Measurements from ENCODE around the gene HSD11B1L. TPM values are rescaled to one million over a fixed set of nuclear protein-coding genes. Genes with fewer than 3 reads are reported as not detected.

Gene HSD11B1L
- total RNA-seq, 1 donor from 2014 or later = 8.4 TPM

- H3K9ac ChIP-seq (ENCODE audit: low read length) = no peak overlapping the region
- Mint-ChIP-seq H3K36me3 (ENCODE audit: low read depth, unreplicated experiment) (peaks cover 24% of the 10 kb centered on the region), H3K27ac (ENCODE audit: unreplicated experiment) (no peak overlapping the region), H3K4me1 (ENCODE audit: low read depth, unreplicated experiment) (no peaks in the 10 kb centered on the region), H3K27me3 (ENCODE audit: low read depth, unreplicated experiment) (no peaks in the 10 kb centered on the region), H3K9me3 (ENCODE audit: unreplicated experiment) (no peaks in the 10 kb centered on the region), H3K4me3 (ENCODE audit: unreplicated experiment) (no peak overlapping the region)
- H3K9me3 ChIP-seq (ENCODE audit: insufficient read depth, low read depth, low read length) = no peaks in the 10 kb centered on the region
- H3K27me3 ChIP-seq (ENCODE audit: insufficient read depth, low read length) = no peaks in the 10 kb centered on the region
- no peak overlapping the region for H3K4me3 ChIP-seq (ENCODE audit: insufficient read depth, low read depth, low read length)
- H4K20me1 ChIP-seq (ENCODE audit: insufficient read depth, low read length) = peaks cover 24% of the 10 kb centered on the region
- no peak overlapping the region for H2AFZ ChIP-seq (ENCODE audit: low read depth, low read length)
- no peak for FAIRE-seq
- no peak overlapping the region for H3K4me2 ChIP-seq (ENCODE audit: low read length)
- H3K27ac ChIP-seq (ENCODE audit: low read depth, low read length) = no peak overlapping the region
- H3K4me1 ChIP-seq (ENCODE audit: insufficient read depth, low read length) = no peaks in the 10 kb centered on the region
- peaks cover 38% of the 10 kb centered on the region for H3K36me3 ChIP-seq (ENCODE audit: insufficient read depth, low read length)
- H3K79me2 ChIP-seq (ENCODE audit: insufficient read depth, low read length) = peaks cover 4% of the 10 kb centered on the region
- TF ChIP-seq CTCF (IDR thresholded peaks at IDR 0.05; ENCODE audit: insufficient read depth, low read depth, low read length) (no peak), EZH2 (IDR thresholded peaks at IDR 0.05; ENCODE audit: insufficient read depth, low read length) (no peak)
- no peak for DNase-seq (ENCODE audit: low read depth)
These were observed 27.0 kb downstream of the HSD11B1L start for GRCh38 chr19:5707576-5708575.

GRCh38 chr19:5711025-5711424 lies 30.2 kb downstream of the HSD11B1L start:
- no peak for FAIRE-seq
- H2AFZ ChIP-seq (ENCODE audit: low read depth, low read length) = no peak overlapping the region
- peaks cover 37% of the 10 kb centered on the region for H3K36me3 ChIP-seq (ENCODE audit: insufficient read depth, low read length)
- Mint-ChIP-seq H3K36me3 (ENCODE audit: low read depth, unreplicated experiment) (peaks cover 24% of the 10 kb centered on the region), H3K27ac (ENCODE audit: unreplicated experiment) (no peak overlapping the region), H3K4me3 (ENCODE audit: unreplicated experiment) (no peak overlapping the region), H3K4me1 (ENCODE audit: low read depth, unreplicated experiment) (peaks cover 7% of the 10 kb centered on the region), H3K27me3 (ENCODE audit: low read depth, unreplicated experiment) (no peaks in the 10 kb centered on the region), H3K9me3 (ENCODE audit: unreplicated experiment) (no peaks in the 10 kb centered on the region)
- no peak for DNase-seq (ENCODE audit: low read depth)
- no peak overlapping the region for H3K27ac ChIP-seq (ENCODE audit: low read depth, low read length)
- no peak overlapping the region for H3K9ac ChIP-seq (ENCODE audit: low read length)
- H3K4me2 ChIP-seq (ENCODE audit: low read length) = no peak overlapping the region
- TF ChIP-seq EZH2 (IDR thresholded peaks at IDR 0.05; ENCODE audit: insufficient read depth, low read length) = no peak
- no peak for TF ChIP-seq CTCF (IDR thresholded peaks at IDR 0.05; ENCODE audit: insufficient read depth, low read depth, low read length)
- H3K9me3 ChIP-seq (ENCODE audit: insufficient read depth, low read depth, low read length) = no peaks in the 10 kb centered on the region
- H3K4me3 ChIP-seq (ENCODE audit: insufficient read depth, low read depth, low read length) = no peak overlapping the region
- H3K27me3 ChIP-seq (ENCODE audit: insufficient read depth, low read length) = no peaks in the 10 kb centered on the region
- H4K20me1 ChIP-seq (ENCODE audit: insufficient read depth, low read length) = peaks cover 38% of the 10 kb centered on the region
- peaks cover 23% of the 10 kb centered on the region for H3K79me2 ChIP-seq (ENCODE audit: insufficient read depth, low read length)
- H3K4me1 ChIP-seq (ENCODE audit: insufficient read depth, low read length) = no peaks in the 10 kb centered on the region

Data from astrocyte (in vitro differentiated cells and primary cell).